ENCODE data around the gene BMP10.

BMP10 gene

GRCh38 chr2:68835621-68836020 lies 35.6 kb downstream of the BMP10 start:
- Histone ChIP-seq H3K4me3 (ENCODE audit: low read length, poor library complexity, severe bottlenecking) (no peak overlapping the region), H3K27me3 (ENCODE audit: insufficient read depth, low read length, poor library complexity, severe bottlenecking) (no peaks in the 10 kb centered on the region), H2AFZ (ENCODE audit: low read length) (no peak overlapping the region), H3K4me2 (ENCODE audit: low read depth, low read length, poor library complexity, severe bottlenecking) (no peak overlapping the region), H3K9me3 (ENCODE audit: insufficient read depth, low read depth, low read length) (peaks cover 5% of the 10 kb centered on the region; the same call in 1 of the 2 replicates), H3K9ac (ENCODE audit: low read depth, low read length, poor library complexity, severe bottlenecking) (peak overlapping the region; percentile 12), H3K36me3 (ENCODE audit: insufficient read depth, low read length) (no peaks in the 10 kb centered on the region), H3K79me2 (ENCODE audit: insufficient read depth, low read length) (no peaks in the 10 kb centered on the region), H3F3A (ENCODE audit: low read depth) (no peaks in the 10 kb centered on the region), H3K9me2 (replicated peaks; ENCODE audit: low read depth, low read length) (no peaks in the 10 kb centered on the region), H4K20me1 (ENCODE audit: insufficient read depth, low read length, poor library complexity, severe bottlenecking) (no peaks in the 10 kb centered on the region), H3K4me1 (ENCODE audit: insufficient read depth, low read length, poor library complexity, severe bottlenecking) (peaks cover 40% of the 10 kb centered on the region)
- TF ChIP-seq CTCF (conservative IDR thresholded peaks at IDR 0.05; ENCODE audit: low read length), result no peak
- TF ChIP-seq EZH2phosphoT487 (IDR thresholded peaks at IDR 0.05; ENCODE audit: borderline replicate concordance), result no peak

DNA sequence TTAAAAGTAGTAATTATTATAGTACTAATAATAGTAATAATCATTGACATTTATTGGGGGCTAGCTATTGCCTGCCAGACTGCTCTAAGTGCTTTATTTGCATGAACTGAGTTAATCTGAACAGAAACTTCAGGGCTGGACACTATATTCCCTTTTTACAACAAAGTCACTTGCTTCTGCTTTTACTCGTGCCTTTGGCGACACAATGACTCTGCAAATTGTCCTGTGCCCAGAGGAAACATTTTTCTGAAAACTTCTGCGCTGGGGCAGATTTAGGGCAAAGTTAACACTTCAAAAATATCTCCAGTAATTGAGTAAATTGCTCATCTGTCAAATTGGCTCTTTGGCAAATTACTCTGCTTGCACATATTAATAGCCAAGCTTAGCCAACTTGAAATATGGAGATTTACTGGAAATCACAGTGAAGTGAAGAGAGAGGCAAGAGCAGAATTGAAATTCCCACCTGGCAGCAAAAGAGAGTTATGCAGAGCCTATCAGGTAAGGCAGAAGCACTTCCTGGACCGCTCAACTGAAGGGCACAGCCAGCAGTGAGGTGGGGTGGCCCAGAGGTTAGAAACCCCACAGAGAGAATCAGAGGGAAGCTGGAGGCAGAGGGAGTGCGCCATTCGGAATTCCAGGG lies 36.3 kb downstream of the BMP10 start:
- Histone ChIP-seq H3K9me2 (replicated peaks; ENCODE audit: low read depth, low read length) (no peaks in the 10 kb centered on the region), H3F3A (ENCODE audit: low read depth) (peaks cover 3% of the 10 kb centered on the region; the same call in 1 of the 2 replicates), H4K20me1 (ENCODE audit: insufficient read depth, low read length, poor library complexity, severe bottlenecking) (no peaks in the 10 kb centered on the region), H3K9ac (ENCODE audit: low read depth, low read length, poor library complexity, severe bottlenecking) (peak overlapping the region; percentile 12), H3K27me3 (ENCODE audit: insufficient read depth, low read length, poor library complexity, severe bottlenecking) (no peaks in the 10 kb centered on the region), H3K4me3 (ENCODE audit: low read length, poor library complexity, severe bottlenecking) (no peak overlapping the region), H3K36me3 (ENCODE audit: insufficient read depth, low read length) (no peaks in the 10 kb centered on the region), H3K9me3 (ENCODE audit: insufficient read depth, low read depth, low read length) (peaks cover 5% of the 10 kb centered on the region; the same call in 1 of the 2 replicates), H3K4me2 (ENCODE audit: low read depth, low read length, poor library complexity, severe bottlenecking) (peak overlapping the region; percentile 25), H3K79me2 (ENCODE audit: insufficient read depth, low read length) (no peaks in the 10 kb centered on the region), H2AFZ (ENCODE audit: low read length) (peak overlapping the region; percentile 57; the same call in 1 of the 2 replicates), H3K4me1 (ENCODE audit: insufficient read depth, low read length, poor library complexity, severe bottlenecking) (peaks cover 48% of the 10 kb centered on the region)
- TF ChIP-seq EZH2phosphoT487 (IDR thresholded peaks at IDR 0.05; ENCODE audit: borderline replicate concordance), result no peak
- TF ChIP-seq CTCF (conservative IDR thresholded peaks at IDR 0.05; ENCODE audit: low read length), result no peak

- no peak overlapping the region for H3K4me3 ChIP-seq (ENCODE audit: low read length, poor library complexity, severe bottlenecking)
- H3K9me2 ChIP-seq (replicated peaks; ENCODE audit: low read depth, low read length), result no peaks in the 10 kb centered on the region
- no peaks in the 10 kb centered on the region for H3K36me3 ChIP-seq (ENCODE audit: insufficient read depth, low read length)
- H3K79me2 ChIP-seq (ENCODE audit: insufficient read depth, low read length), result no peaks in the 10 kb centered on the region
- no peak for TF ChIP-seq CTCF (conservative IDR thresholded peaks at IDR 0.05; ENCODE audit: low read length)
- no peak for TF ChIP-seq EZH2phosphoT487 (IDR thresholded peaks at IDR 0.05; ENCODE audit: borderline replicate concordance)
- no peak overlapping the region for H2AFZ ChIP-seq (ENCODE audit: low read length)
- H3F3A ChIP-seq (ENCODE audit: low read depth), result peaks cover 6% of the 10 kb centered on the region; the same call in 1 of the 2 replicates
- H3K9ac ChIP-seq (ENCODE audit: low read depth, low read length, poor library complexity, severe bottlenecking), result no peak overlapping the region
- H4K20me1 ChIP-seq (ENCODE audit: insufficient read depth, low read length, poor library complexity, severe bottlenecking), result no peaks in the 10 kb centered on the region
- H3K4me1 ChIP-seq (ENCODE audit: insufficient read depth, low read length, poor library complexity, severe bottlenecking), result peaks cover 62% of the 10 kb centered on the region
- H3K27me3 ChIP-seq (ENCODE audit: insufficient read depth, low read length, poor library complexity, severe bottlenecking), result no peaks in the 10 kb centered on the region
- peak overlapping the region; percentile 62 for H3K4me2 ChIP-seq (ENCODE audit: low read depth, low read length, poor library complexity, severe bottlenecking)
- no peaks in the 10 kb centered on the region for H3K9me3 ChIP-seq (ENCODE audit: insufficient read depth, low read depth, low read length)
These were observed 38.0 kb downstream of the BMP10 start for GRCh38 chr2:68833162-68833561.
